Measurements from ENCODE around the gene MIS12.

MIS12 gene

DNA sequence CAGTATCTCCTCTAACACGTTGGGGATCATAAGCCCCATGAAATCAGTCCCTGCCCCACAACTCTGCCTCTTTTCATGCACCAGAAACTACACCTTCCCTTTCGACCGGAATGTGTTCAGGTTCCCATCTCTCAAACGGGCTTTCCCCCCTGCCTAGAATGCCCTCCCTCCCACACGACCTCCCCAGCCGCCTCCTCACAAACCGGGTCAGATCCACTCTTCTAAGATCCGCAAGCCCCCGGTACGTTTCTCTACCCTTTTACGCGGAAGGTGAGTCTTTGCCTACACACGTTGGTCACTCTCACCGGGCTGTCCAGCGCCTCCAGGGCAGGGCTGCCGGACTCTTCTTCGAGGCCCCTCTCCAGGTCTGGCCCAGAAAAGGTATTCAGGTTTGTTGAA lies 18.3 kb upstream of the MIS12 start:
- ATAC-seq: peak; percentile 50
- TF ChIP-seq, protein P1, sequence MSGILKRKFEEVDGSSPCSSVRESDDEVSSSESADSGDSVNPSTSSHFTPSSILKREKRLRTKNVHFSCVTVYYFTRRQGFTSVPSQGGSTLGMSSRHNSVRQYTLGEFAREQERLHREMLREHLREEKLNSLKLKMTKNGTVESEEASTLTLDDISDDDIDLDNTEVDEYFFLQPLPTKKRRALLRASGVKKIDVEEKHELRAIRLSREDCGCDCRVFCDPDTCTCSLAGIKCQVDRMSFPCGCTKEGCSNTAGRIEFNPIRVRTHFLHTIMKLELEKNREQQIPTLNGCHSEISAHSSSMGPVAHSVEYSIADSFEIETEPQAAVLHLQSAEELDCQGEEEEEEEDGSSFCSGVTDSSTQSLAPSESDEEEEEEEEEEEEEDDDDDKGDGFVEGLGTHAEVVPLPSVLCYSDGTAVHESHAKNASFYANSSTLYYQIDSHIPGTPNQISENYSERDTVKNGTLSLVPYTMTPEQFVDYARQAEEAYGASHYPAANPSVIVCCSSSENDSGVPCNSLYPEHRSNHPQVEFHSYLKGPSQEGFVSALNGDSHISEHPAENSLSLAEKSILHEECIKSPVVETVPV (CRISPR knock-in tag; IDR thresholded peaks at IDR 0.05): no peak
- TF ChIP-seq ESRRG (CRISPR knock-in tag; IDR thresholded peaks at IDR 0.05) (no peak), ZFP3 (CRISPR knock-in tag; IDR thresholded peaks at IDR 0.05) (no peak), CSDC2 (CRISPR knock-in tag; IDR thresholded peaks at IDR 0.05) (no peak), TOX (CRISPR knock-in tag; IDR thresholded peaks at IDR 0.05; ENCODE audit: borderline replicate concordance) (no peak), ZC3H10 (CRISPR knock-in tag; IDR thresholded peaks at IDR 0.05) (no peak), ZFP30 (CRISPR knock-in tag; IDR thresholded peaks at IDR 0.05) (no peak), SNAI2 (CRISPR knock-in tag; IDR thresholded peaks at IDR 0.05) (no peak), OSR1 (CRISPR knock-in tag; IDR thresholded peaks at IDR 0.05) (no peak), ZNF565 (CRISPR knock-in tag; conservative IDR thresholded peaks at IDR 0.05; ENCODE audit: low read depth) (no peak), ZNF70 (CRISPR knock-in tag; IDR thresholded peaks at IDR 0.05) (no peak), PPARA (CRISPR knock-in tag; IDR thresholded peaks at IDR 0.05; ENCODE audit: borderline replicate concordance) (no peak)
- TF ChIP-seq, protein P2, sequence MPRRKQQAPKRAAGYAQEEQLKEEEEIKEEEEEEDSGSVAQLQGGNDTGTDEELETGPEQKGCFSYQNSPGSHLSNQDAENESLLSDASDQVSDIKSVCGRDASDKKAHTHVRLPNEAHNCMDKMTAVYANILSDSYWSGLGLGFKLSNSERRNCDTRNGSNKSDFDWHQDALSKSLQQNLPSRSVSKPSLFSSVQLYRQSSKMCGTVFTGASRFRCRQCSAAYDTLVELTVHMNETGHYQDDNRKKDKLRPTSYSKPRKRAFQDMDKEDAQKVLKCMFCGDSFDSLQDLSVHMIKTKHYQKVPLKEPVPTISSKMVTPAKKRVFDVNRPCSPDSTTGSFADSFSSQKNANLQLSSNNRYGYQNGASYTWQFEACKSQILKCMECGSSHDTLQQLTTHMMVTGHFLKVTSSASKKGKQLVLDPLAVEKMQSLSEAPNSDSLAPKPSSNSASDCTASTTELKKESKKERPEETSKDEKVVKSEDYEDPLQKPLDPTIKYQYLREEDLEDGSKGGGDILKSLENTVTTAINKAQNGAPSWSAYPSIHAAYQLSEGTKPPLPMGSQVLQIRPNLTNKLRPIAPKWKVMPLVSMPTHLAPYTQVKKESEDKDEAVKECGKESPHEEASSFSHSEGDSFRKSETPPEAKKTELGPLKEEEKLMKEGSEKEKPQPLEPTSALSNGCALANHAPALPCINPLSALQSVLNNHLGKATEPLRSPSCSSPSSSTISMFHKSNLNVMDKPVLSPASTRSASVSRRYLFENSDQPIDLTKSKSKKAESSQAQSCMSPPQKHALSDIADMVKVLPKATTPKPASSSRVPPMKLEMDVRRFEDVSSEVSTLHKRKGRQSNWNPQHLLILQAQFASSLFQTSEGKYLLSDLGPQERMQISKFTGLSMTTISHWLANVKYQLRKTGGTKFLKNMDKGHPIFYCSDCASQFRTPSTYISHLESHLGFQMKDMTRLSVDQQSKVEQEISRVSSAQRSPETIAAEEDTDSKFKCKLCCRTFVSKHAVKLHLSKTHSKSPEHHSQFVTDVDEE (CRISPR knock-in tag; IDR thresholded peaks at IDR 0.05): no peak
- TF ChIP-seq, protein P3, sequence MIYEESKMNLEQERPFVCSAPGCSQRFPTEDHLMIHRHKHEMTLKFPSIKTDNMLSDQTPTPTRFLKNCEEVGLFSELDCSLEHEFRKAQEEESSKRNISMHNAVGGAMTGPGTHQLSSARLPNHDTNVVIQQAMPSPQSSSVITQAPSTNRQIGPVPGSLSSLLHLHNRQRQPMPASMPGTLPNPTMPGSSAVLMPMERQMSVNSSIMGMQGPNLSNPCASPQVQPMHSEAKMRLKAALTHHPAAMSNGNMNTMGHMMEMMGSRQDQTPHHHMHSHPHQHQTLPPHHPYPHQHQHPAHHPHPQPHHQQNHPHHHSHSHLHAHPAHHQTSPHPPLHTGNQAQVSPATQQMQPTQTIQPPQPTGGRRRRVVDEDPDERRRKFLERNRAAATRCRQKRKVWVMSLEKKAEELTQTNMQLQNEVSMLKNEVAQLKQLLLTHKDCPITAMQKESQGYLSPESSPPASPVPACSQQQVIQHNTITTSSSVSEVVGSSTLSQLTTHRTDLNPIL (CRISPR knock-in tag; IDR thresholded peaks at IDR 0.05; ENCODE audit: low read depth): no peak
- TF ChIP-seq, protein P4, sequence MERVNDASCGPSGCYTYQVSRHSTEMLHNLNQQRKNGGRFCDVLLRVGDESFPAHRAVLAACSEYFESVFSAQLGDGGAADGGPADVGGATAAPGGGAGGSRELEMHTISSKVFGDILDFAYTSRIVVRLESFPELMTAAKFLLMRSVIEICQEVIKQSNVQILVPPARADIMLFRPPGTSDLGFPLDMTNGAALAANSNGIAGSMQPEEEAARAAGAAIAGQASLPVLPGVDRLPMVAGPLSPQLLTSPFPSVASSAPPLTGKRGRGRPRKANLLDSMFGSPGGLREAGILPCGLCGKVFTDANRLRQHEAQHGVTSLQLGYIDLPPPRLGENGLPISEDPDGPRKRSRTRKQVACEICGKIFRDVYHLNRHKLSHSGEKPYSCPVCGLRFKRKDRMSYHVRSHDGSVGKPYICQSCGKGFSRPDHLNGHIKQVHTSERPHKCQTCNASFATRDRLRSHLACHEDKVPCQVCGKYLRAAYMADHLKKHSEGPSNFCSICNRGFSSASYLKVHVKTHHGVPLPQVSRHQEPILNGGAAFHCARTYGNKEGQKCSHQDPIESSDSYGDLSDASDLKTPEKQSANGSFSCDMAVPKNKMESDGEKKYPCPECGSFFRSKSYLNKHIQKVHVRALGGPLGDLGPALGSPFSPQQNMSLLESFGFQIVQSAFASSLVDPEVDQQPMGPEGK (CRISPR knock-in tag; IDR thresholded peaks at IDR 0.05; ENCODE audit: borderline replicate concordance): no peak

DNA sequence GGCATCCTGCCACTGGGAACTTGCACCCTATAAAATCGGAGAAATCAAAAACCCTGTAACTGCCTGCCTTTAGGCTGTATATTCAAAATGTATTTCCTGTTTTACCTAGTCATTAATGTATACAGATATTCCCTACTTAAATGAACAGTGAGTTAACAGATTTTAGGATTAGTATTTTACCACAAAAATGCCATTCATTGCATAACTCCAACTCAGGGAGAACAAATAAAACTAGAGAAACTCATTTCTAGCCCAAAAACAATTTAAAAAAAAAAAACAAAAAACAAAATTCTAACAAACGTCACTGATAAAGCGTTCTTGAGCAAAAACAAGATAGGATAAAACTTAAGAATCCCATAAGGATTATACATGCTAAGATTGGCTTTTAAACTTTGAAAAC lies 13.9 kb upstream of the MIS12 start:
- no peak for ATAC-seq
- no peak for TF ChIP-seq OSR1 (CRISPR knock-in tag; IDR thresholded peaks at IDR 0.05)
- TF ChIP-seq, protein P2 (CRISPR knock-in tag; IDR thresholded peaks at IDR 0.05): no peak
- TF ChIP-seq ZFP30 (CRISPR knock-in tag; IDR thresholded peaks at IDR 0.05): no peak
- no peak for TF ChIP-seq ZFP3 (CRISPR knock-in tag; IDR thresholded peaks at IDR 0.05)
- TF ChIP-seq, protein P4 (CRISPR knock-in tag; IDR thresholded peaks at IDR 0.05; ENCODE audit: borderline replicate concordance): no peak
- TF ChIP-seq ESRRG (CRISPR knock-in tag; IDR thresholded peaks at IDR 0.05): no peak
- TF ChIP-seq GLIS3 (CRISPR knock-in tag; IDR thresholded peaks at IDR 0.05): no peak
- TF ChIP-seq BACH2 (CRISPR knock-in tag; IDR thresholded peaks at IDR 0.05; ENCODE audit: borderline replicate concordance): no peak
- no peak for TF ChIP-seq PPARA (CRISPR knock-in tag; IDR thresholded peaks at IDR 0.05; ENCODE audit: borderline replicate concordance)
- TF ChIP-seq ISL1 (CRISPR knock-in tag; IDR thresholded peaks at IDR 0.05): no peak

Data from SK-N-SH treated with all-trans-retinoic acid at 6 μM for 48 hours (cell line).